Type B pancreatic cell (in vitro differentiated cells): ENCODE results near the gene ASPRV1. TPM values are rescaled to one million over a fixed set of nuclear protein-coding genes. Genes with fewer than 3 reads are reported as not detected.
"Not testable (repeated sequence)": the region's sequence is repeated elsewhere in the genome, so short reads cannot be mapped to it uniquely, and the experiment has no call there.

Source experiments
- DNase-seq: peaks from one replicate; pipeline ENCODE4 v3.0.0; 2021; ENCODE audit warnings: mixed read lengths; ENCODE audit not compliant: unreplicated experiment; ENCODE audit errors: extremely low spot score
- H3K27ac Mint-ChIP-seq: 2 replicates; pipeline ENCODE4 v1.8.0; 2021; ENCODE audit warnings: mild to moderate bottlenecking, mixed read lengths
- H3K27me3 Mint-ChIP-seq: 2 replicates; pipeline ENCODE4 v1.8.0; 2021; ENCODE audit warnings: mixed read lengths
- H3K36me3 Mint-ChIP-seq: 2 replicates; pipeline ENCODE4 v1.8.0; 2021; ENCODE audit warnings: mixed read lengths
- H3K4me1 Mint-ChIP-seq: one replicate; pipeline ENCODE4 v1.8.0; 2021; ENCODE audit warnings: mixed read lengths; ENCODE audit not compliant: unreplicated experiment
- H3K4me3 Mint-ChIP-seq: 2 replicates; pipeline ENCODE4 v1.8.0; 2021; ENCODE audit warnings: mild to moderate bottlenecking, mixed read lengths
- H3K9me3 Mint-ChIP-seq: 2 replicates; pipeline ENCODE4 v1.8.0; 2021; ENCODE audit warnings: mixed read lengths
- total RNA-seq: library from RNA; stranded (reverse); gene quantifications from 2 replicates; pipeline ENCODE4 v1.2.1, GENCODE V29; 2021; ENCODE audit warnings: low replicate concordance
- TF ChIP-seq, protein P1 (sequence below): fragments of 200-600 bp; sonication (generic); conservative IDR thresholded peaks from 2 replicates; pipeline ENCODE4 v1.5.0; 2021; ENCODE audit warnings: antibody characterized with exemption, mild to moderate bottlenecking

ASPRV1 gene
- total RNA-seq, 1 donor from 2014 or later = 1.3 TPM

DNA sequence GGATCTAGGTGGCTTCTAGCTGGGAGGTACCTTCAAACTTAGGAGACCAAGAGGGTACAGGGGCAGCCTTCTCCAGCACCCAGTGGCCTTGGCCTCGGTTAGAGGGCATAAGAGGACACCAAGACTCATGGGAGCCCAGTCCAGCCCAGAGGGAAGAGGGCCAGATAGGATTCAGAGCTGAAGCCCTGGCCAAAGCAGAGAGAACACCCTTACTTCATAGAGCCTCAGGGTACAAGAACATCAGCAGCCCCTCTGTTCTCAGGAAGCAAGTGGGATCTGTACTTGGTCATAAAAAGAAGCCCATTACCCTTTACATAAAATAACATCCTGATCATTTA lies 45.0 kb upstream of the ASPRV1 start:
- Mint-ChIP-seq H3K4me1 (peaks cover 19% of the 10 kb centered on the region), H3K27ac (no peak overlapping the region), H3K27me3 (no peaks in the 10 kb centered on the region), H3K9me3 (no peaks in the 10 kb centered on the region), H3K36me3 (peaks cover under 1% of the 10 kb centered on the region), H3K4me3 (no peak overlapping the region)
- TF ChIP-seq, protein P1, sequence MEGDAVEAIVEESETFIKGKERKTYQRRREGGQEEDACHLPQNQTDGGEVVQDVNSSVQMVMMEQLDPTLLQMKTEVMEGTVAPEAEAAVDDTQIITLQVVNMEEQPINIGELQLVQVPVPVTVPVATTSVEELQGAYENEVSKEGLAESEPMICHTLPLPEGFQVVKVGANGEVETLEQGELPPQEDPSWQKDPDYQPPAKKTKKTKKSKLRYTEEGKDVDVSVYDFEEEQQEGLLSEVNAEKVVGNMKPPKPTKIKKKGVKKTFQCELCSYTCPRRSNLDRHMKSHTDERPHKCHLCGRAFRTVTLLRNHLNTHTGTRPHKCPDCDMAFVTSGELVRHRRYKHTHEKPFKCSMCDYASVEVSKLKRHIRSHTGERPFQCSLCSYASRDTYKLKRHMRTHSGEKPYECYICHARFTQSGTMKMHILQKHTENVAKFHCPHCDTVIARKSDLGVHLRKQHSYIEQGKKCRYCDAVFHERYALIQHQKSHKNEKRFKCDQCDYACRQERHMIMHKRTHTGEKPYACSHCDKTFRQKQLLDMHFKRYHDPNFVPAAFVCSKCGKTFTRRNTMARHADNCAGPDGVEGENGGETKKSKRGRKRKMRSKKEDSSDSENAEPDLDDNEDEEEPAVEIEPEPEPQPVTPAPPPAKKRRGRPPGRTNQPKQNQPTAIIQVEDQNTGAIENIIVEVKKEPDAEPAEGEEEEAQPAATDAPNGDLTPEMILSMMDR = no peak
- no peak for DNase-seq

DNA sequence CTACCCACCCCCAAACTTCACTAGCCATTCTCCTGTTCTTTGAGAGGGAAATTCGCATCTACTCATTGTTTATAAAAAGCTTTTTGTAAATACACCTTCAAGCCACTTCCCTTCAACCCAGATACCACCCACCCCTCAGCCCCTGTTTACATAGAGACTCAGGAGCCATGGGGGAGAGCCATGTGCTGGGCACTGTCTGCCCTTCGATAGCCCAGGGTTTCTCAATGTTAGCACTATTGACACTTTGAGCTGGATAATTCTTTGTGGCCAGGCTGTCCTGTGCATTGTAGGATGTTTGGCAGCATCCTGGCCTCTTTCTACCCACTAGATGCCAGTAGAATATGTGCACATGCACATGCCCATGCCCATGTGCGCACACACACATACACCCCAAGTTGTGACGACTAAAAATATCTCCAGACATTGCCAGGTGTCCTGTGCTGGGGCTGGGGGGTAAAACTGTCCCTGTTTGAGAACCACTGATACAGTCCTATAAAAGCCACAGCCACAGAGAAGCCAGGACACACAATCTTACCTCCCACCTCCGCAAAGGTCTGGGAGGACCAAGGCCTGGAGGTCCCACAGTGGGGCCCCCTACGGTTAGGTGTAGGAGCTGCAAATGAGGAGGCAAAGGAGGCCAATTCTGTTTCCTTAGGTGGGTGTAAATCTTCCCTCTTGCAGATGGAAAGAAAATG lies 44.5 kb upstream of the ASPRV1 start:
- no peaks in the 10 kb centered on the region for H3K27me3 Mint-ChIP-seq
- TF ChIP-seq, protein P1 = no peak
- peaks cover 19% of the 10 kb centered on the region for H3K4me1 Mint-ChIP-seq
- DNase-seq = no peak
- no peaks in the 10 kb centered on the region for H3K36me3 Mint-ChIP-seq
- H3K27ac Mint-ChIP-seq = no peak overlapping the region
- no peak overlapping the region for H3K4me3 Mint-ChIP-seq
- no peaks in the 10 kb centered on the region for H3K9me3 Mint-ChIP-seq

DNA sequence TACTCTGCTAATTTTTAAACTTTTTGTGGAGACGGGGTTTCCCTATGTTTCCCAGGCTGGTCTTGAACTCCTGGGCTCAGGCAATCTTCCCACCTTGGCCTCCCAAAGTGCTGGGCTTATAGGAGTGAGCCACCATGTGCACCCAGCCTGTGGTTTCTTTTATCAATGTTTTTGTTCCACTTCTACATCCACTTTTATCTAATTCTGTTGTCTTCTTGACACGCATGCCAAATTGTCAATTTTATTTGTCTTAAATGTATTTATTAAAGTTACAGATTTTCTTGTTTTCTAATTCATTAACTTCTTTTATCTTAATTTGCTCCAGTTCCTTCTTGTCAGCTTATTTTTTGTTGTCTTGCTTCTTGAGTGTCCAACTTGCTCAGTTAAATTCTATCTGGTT lies 43.8 kb upstream of the ASPRV1 start:
- TF ChIP-seq, protein P1 = no peak
- no peak overlapping the region for H3K4me3 Mint-ChIP-seq
- no peak for DNase-seq
- no peaks in the 10 kb centered on the region for H3K36me3 Mint-ChIP-seq
- no peaks in the 10 kb centered on the region for H3K9me3 Mint-ChIP-seq
- no peak overlapping the region for H3K27ac Mint-ChIP-seq
- no peaks in the 10 kb centered on the region for H3K27me3 Mint-ChIP-seq
- peaks cover 12% of the 10 kb centered on the region for H3K4me1 Mint-ChIP-seq

DNA sequence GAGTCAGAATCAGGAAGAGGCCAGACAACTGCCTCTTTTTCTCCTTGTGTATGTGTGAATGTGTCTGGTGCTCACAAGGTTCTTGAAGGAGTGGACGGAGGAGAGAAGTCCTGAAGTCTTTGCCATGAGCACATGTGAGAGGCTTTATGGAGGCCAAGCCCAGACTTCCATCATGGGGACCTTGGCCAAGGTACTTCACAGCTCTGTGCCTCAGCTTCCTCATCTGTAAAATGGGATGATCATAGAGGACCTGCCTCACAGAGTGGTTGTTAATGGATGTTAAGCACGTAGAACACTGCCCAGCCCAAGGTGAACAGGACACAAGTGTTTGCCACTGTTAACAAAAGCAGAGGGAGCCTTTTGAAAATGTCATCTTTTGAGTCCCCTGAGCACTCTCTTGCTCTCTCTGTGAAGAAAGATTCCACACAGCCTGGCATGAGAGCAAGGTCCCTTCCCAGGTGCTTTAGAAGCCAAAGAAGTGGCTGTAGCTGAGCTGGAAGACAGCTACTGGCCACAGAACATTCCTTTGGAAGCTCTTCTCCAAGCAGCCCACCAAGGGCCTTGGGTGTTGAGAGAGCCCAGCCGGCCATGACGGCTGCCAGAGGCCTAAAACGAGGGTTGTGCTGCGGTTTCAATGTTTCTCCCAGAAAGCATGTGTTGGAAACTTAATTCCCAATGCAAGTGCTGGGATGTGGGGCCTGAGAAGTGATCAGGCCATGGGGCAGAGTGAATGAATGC lies 41.8 kb upstream of the ASPRV1 start:
- Mint-ChIP-seq H3K9me3 (no peaks in the 10 kb centered on the region), H3K36me3 (no peaks in the 10 kb centered on the region), H3K27ac (no peak overlapping the region), H3K4me1 (peaks cover 6% of the 10 kb centered on the region), H3K4me3 (no peak overlapping the region), H3K27me3 (no peaks in the 10 kb centered on the region)
- no peak for DNase-seq
- TF ChIP-seq, protein P1 = no peak

DNA sequence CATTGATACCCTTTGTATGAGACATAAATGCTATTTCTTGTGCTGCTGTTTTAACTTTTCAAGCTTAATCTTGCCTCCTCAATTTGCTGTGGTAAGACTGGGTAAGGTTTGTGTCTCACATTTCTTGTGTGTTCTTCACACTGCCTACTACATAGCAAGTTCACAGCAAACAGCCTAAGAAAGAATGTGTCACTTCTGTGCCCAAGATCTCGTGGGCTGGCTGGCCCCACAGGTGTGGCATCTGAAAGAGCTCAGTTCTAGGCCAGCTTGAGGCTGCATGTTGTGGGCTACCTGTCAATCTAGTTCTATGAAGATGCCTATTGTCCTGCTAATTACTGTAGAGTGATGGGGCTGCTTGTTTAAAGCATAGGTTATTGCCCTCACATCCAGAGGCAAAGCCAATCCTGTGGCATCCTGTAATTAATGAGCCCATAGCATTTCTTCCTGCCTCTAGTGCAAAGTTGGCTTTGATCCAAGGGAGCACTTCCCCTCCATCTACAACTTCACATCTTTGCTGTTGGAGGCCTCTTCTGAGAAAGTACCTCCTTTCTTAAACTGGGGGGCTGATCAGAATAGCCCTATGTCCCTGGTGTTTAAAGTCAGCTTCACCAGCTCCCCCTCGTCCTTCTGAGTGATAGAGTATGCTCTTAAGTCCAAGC lies 40.9 kb upstream of the ASPRV1 start:
- Mint-ChIP-seq H3K9me3 (no peaks in the 10 kb centered on the region), H3K27ac (no peak overlapping the region), H3K4me3 (no peak overlapping the region), H3K36me3 (no peaks in the 10 kb centered on the region), H3K4me1 (peaks cover 10% of the 10 kb centered on the region), H3K27me3 (no peaks in the 10 kb centered on the region)
- TF ChIP-seq, protein P1 = no peak
- DNase-seq = peak; percentile 11

DNA sequence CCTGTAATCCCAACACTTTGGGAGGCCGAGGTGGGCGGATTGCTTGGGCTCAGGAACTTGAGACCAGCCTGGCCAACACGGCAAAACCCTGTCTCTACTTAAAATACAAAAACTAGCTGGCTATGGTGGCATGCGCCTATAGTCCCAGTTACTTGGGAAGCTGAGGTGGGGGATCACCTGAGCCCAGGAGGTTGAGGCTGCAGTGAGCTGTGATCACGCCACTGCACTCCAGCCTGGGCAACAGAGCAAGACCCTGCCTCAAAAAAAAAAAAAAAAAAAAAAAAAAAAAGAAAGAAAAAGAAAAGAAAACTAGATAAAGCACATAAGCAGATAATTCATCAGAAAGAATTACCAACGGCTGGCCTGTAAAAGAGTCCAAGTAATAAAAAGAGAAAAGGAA lies 39.1 kb upstream of the ASPRV1 start:
- H3K4me1 Mint-ChIP-seq = peaks cover 10% of the 10 kb centered on the region
- not testable (repeated sequence) for H3K27me3 Mint-ChIP-seq, DNase-seq, H3K36me3 Mint-ChIP-seq, H3K27ac Mint-ChIP-seq, H3K9me3 Mint-ChIP-seq, H3K4me3 Mint-ChIP-seq
